CD14-positive monocyte (primary cell): ENCODE data around the gene FGFRL1. TPM values are rescaled to one million over a fixed set of nuclear protein-coding genes. Genes with fewer than 3 reads are reported as not detected.

Source experiments
- DNase-seq, 3 donors: peaks; one replicate each; pipeline ENCODE4 v3.0.0-alpha.2; 2011 to 2022
- H2AFZ ChIP-seq: 2 replicates; pipeline ENCODE4 v1.6.0; 2012; ENCODE audit warnings: mild to moderate bottlenecking, low read depth, low read length, inconsistent platforms; ENCODE audit not compliant: insufficient read depth, poor library complexity, severe bottlenecking
- H3K27ac ChIP-seq, 2 donors: 1 replicate in 1 of 2; 2 replicates in 1 of 2; pipeline ENCODE4 v1.5.1; 2012 to 2013; ENCODE audit warnings: low read length in 2 of 2, control low read depth in 1 of 2, inconsistent platforms in 1 of 2, low read depth in 1 of 2, mild to moderate bottlenecking in 1 of 2
- H3K27me3 ChIP-seq, 2 donors: one replicate each; pipeline versions ENCODE4 v1.6.0 to v1.6.1; 2011 to 2013; ENCODE audit warnings: low read length in 2 of 2; ENCODE audit not compliant: control insufficient read depth in 2 of 2, insufficient read depth in 2 of 2
- H3K36me3 ChIP-seq, 2 donors: replicated peaks in 1 of 2; 1 replicate in 1 of 2; 2 replicates in 1 of 2; pipeline versions ENCODE4 v1.5.1 to v1.6.1; 2012 to 2013; ENCODE audit warnings: low read length in 2 of 2, control low read depth in 1 of 2, inconsistent platforms in 1 of 2, mild to moderate bottlenecking in 1 of 2; ENCODE audit not compliant: insufficient read depth in 2 of 2, control insufficient read depth in 1 of 2
- H3K4me1 ChIP-seq, 2 donors: 1 replicate in 1 of 2; 2 replicates in 1 of 2; pipeline versions ENCODE4 v1.5.1 to v1.6.1; 2012 to 2013; ENCODE audit warnings: low read length in 2 of 2, control low read depth in 1 of 2, inconsistent platforms in 1 of 2, mild to moderate bottlenecking in 1 of 2, moderate library complexity in 1 of 2; ENCODE audit not compliant: insufficient read depth in 2 of 2, control insufficient read depth in 1 of 2
- H3K4me2 ChIP-seq: replicated peaks from 2 replicates; pipeline ENCODE3; 2012; ENCODE audit warnings: low read length, moderate library complexity, mild to moderate bottlenecking; ENCODE audit not compliant: poor library complexity, severe bottlenecking; ENCODE audit errors: extremely low read depth
- H3K4me3 ChIP-seq, 3 experiments: fragments of 200-600 bp in 1 of 3; sonication (generic) in 1 of 3; replicated peaks in 1 of 3; 1 replicate in 2 of 3; 2 replicates in 1 of 3; pipeline ENCODE4 v1.5.1; 2011 to 2013; ENCODE audit warnings: low read length in 3 of 3, mild to moderate bottlenecking in 3 of 3, control low read depth in 2 of 3, low read depth in 2 of 3, inconsistent platforms in 1 of 3, moderate library complexity in 1 of 3
- H3K79me2 ChIP-seq: 2 replicates; pipeline ENCODE4 v1.6.0; 2012; ENCODE audit warnings: mild to moderate bottlenecking, control low read depth, inconsistent platforms, low read length, moderate library complexity; ENCODE audit not compliant: insufficient read depth
- H3K9ac ChIP-seq: 2 replicates; pipeline ENCODE4 v1.6.0; 2017; ENCODE audit warnings: low read length, mild to moderate bottlenecking; ENCODE audit not compliant: insufficient read depth, poor library complexity, severe bottlenecking
- H3K9me3 ChIP-seq, 2 donors: replicated peaks in 1 of 2; 1 replicate in 1 of 2; 2 replicates in 1 of 2; pipeline versions ENCODE4 v1.5.1 to v1.6.1; 2012 to 2013; ENCODE audit warnings: low read length in 2 of 2, control low read depth in 1 of 2; ENCODE audit not compliant: control insufficient read depth in 1 of 2, insufficient read depth in 1 of 2
- H4K20me1 ChIP-seq: 2 replicates; pipeline ENCODE4 v1.6.0; 2012; ENCODE audit warnings: mild to moderate bottlenecking, low read length, control low read depth, moderate library complexity; ENCODE audit not compliant: insufficient read depth
- H3K27ac Mint-ChIP-seq, 7 donors: one replicate each; pipeline ENCODE4 v1.8.0; 2020; ENCODE audit warnings: mild to moderate bottlenecking in 7 of 7, mixed read lengths in 7 of 7, moderate library complexity in 6 of 7, inconsistent platforms in 2 of 7
- H3K27me3 Mint-ChIP-seq, 3 donors: one replicate each; pipeline ENCODE4 v1.8.0; 2021 to 2022; ENCODE audit warnings: low read depth in 3 of 3, mild to moderate bottlenecking in 3 of 3, mixed read lengths in 3 of 3, moderate library complexity in 3 of 3, inconsistent platforms in 1 of 3
- H3K36me3 Mint-ChIP-seq, 2 donors: one replicate each; pipeline ENCODE4 v1.8.0; 2020; ENCODE audit warnings: mixed read lengths in 2 of 2, inconsistent platforms in 1 of 2, mild to moderate bottlenecking in 1 of 2
- H3K4me1 Mint-ChIP-seq: one replicate; pipeline ENCODE4 v1.8.0; 2020; ENCODE audit warnings: mild to moderate bottlenecking, mixed read lengths
- H3K4me3 Mint-ChIP-seq, 2 donors: one replicate each; pipeline ENCODE4 v1.8.0; 2020; ENCODE audit warnings: mild to moderate bottlenecking in 2 of 2, mixed read lengths in 2 of 2, moderate library complexity in 1 of 2
- H3K9me3 Mint-ChIP-seq, 7 donors: one replicate each; pipeline ENCODE4 v1.8.0; 2020 to 2022; ENCODE audit warnings: mixed read lengths in 7 of 7, mild to moderate bottlenecking in 6 of 7, moderate library complexity in 6 of 7, inconsistent platforms in 2 of 7
- WGBS: methylation state at CpG from one replicate; pipeline ENCODE4 v1.1.5; 2013; ENCODE audit warnings: missing lambda C conversion rate; ENCODE audit not compliant: insufficient coverage; 5-methylcytosine and 5-hydroxymethylcytosine counted together
- intact Hi-C, 2 donors: fragments of 100-400 bp; cut with micrococcal nuclease; formaldehyde crosslinking; loops; one replicate each; pipeline versions ENCODE4 v1.15.0 to v1.15.1; 2023
- polyA plus RNA-seq, 3 donors: library from polyadenylated mRNA; depleted of rRNA in 1 of 3; unstranded in 2 of 3; stranded (reverse) in 1 of 3; fragments of 300-500 nt in 2 of 3; fragments of >200 nt in 1 of 3; fragmentation: Illumina TruSeq in 2 of 3; gene quantifications; 1 replicate in 2 of 3; 2 replicates in 1 of 3; pipeline ENCODE4 v1.2.3, GENCODE V29; 2012 to 2021
- TF ChIP-seq, protein P1 (sequence below): fragments of 200-600 bp; IDR thresholded peaks from one replicate; pipeline ENCODE4 v1.8.0; 2022; ENCODE audit warnings: antibody characterized with exemption, mild to moderate bottlenecking

Gene FGFRL1
- polyA plus RNA-seq, 3 donors, result 0.17 to 77.7 (median 0.28) TPM

DNA sequence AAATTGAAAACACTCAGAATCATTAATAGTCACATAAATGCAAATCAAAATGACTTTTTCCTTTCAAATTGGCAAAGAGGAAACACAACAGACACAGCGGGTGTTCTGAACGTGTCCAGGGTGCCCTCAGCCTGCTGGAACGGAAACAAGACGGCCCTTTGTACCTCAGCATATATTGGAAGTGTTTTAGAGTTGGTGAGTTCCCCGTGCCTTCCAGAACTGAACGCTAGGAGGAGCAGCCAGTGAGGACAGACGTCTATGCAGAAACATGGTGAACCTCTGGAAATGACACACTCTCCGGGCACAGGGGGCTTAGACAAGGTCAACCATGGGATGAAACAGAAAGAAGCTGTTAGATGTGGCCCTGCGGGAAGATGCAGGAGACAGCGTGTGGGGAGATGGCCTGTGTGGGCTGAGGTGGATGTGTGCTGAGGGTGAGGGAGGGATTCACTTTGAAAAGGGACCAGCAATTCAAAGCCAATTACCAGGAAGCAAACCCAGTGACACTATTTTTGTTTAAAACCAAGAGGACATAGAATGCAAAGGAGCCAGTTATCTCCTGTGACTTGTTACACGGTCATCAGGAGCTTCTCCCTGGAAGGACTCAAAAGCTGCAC, 61.5 kb downstream of the FGFRL1 start:
- intact Hi-C loops, result no loop called here
- Histone ChIP-seq H3K79me2 (no peaks in the 10 kb centered on the region), H3K4me3 (no peak overlapping the region), H3K27me3 (no peaks in the 10 kb centered on the region), H3K27ac (no peak overlapping the region), H4K20me1 (no peaks in the 10 kb centered on the region), H3K9ac (no peak overlapping the region), H3K9me3 (no peaks in the 10 kb centered on the region), H3K36me3 (no peaks in the 10 kb centered on the region), H3K4me2 (no peak overlapping the region), H2AFZ (peak overlapping the region; percentile 29), H3K4me1 (no peaks in the 10 kb centered on the region)
- Mint-ChIP-seq H3K36me3 (no peaks in the 10 kb centered on the region), H3K27ac (peak overlapping the region in 3 of 7 donors; percentile 4 to 24 (median 5)), H3K4me1 (peaks cover 6% of the 10 kb centered on the region), H3K9me3 (no peaks in the 10 kb centered on the region), H3K4me3 (no peak overlapping the region), H3K27me3 (peaks cover 10 to 27% (median 14%) of the 10 kb centered on the region in 3 donors)
- WGBS, result 11% methylated on average over 9 of the region's 11 CpGs
- DNase-seq, result peak; percentile 52 to 69 (median 61)
- TF ChIP-seq, protein P1, sequence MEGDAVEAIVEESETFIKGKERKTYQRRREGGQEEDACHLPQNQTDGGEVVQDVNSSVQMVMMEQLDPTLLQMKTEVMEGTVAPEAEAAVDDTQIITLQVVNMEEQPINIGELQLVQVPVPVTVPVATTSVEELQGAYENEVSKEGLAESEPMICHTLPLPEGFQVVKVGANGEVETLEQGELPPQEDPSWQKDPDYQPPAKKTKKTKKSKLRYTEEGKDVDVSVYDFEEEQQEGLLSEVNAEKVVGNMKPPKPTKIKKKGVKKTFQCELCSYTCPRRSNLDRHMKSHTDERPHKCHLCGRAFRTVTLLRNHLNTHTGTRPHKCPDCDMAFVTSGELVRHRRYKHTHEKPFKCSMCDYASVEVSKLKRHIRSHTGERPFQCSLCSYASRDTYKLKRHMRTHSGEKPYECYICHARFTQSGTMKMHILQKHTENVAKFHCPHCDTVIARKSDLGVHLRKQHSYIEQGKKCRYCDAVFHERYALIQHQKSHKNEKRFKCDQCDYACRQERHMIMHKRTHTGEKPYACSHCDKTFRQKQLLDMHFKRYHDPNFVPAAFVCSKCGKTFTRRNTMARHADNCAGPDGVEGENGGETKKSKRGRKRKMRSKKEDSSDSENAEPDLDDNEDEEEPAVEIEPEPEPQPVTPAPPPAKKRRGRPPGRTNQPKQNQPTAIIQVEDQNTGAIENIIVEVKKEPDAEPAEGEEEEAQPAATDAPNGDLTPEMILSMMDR, result peak; percentile 82

DNA sequence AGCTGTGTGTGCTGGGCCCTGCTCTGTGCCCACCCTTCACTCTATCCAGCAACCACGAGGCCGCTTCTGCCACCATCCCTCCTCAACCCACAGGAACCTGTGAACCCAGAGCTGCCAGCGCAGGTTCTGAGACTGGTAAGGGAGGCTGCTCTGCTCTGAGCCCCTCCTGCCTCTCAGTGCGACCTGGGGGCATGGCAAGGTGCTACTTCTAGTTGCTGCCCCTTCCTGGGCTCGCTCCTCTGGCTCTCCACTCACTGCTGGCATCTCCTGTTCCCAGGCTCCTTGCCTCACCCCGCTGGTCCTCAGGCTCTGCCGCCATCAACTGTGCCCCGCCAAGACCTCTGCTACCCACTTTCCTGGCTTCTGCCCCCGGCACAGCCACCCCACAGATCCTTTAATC, 62.7 kb downstream of the FGFRL1 start:
- Mint-ChIP-seq H3K36me3 (no peaks in the 10 kb centered on the region), H3K4me3 (no peak overlapping the region), H3K4me1 (peaks cover 6% of the 10 kb centered on the region), H3K27ac (no peak overlapping the region), H3K9me3 (peaks cover 0 to 6% (median 0%) of the 10 kb centered on the region in 7 donors), H3K27me3 (peaks cover 8 to 25% (median 11%) of the 10 kb centered on the region in 3 donors)
- Histone ChIP-seq H3K27me3 (no peaks in the 10 kb centered on the region), H3K36me3 (no peaks in the 10 kb centered on the region), H3K4me3 (no peak overlapping the region), H3K4me1 (no peaks in the 10 kb centered on the region), H3K27ac (no peak overlapping the region), H3K4me2 (no peak overlapping the region), H3K9ac (no peak overlapping the region), H3K79me2 (no peaks in the 10 kb centered on the region), H2AFZ (no peak overlapping the region), H3K9me3 (no peaks in the 10 kb centered on the region), H4K20me1 (no peaks in the 10 kb centered on the region)
- intact Hi-C loops, result no loop called here
- TF ChIP-seq, protein P1, result no peak
- no peak for DNase-seq
- 85% methylated on average over 9 of the region's 9 CpGs for WGBS
